CD4-positive, alpha-beta T cell (primary cell): ENCODE results near the gene LPGAT1. TPM values are rescaled to one million over a fixed set of nuclear protein-coding genes. Genes with fewer than 3 reads are reported as not detected.

Source experiments
- ATAC-seq: fragments of 200-7000 bp; cut with Tn5 transposase; one replicate; pipeline ENCODE4 v1.10.0; 2022; ENCODE audit warnings: mild to moderate bottlenecking; ENCODE audit not compliant: poor library complexity
- CTCF ChIA-PET: fragments of 350-600 bp; sonication (Branson Sonifier 250); formaldehyde crosslinking; loops from one replicate; lab custom pipeline; 2021; ENCODE audit warnings: antibody characterized with exemption, inconsistent platforms; lab: Charles Lee
- POLR2A ChIA-PET: fragments of 350-600 bp; sonication (Branson Sonifier 250); formaldehyde crosslinking; loops from one replicate; lab custom pipeline; 2021; ENCODE audit warnings: antibody characterized with exemption, inconsistent platforms; lab: Charles Lee
- DNase-seq, 14 experiments: peaks; one replicate each; pipeline ENCODE4 v3.0.0-alpha.2; 2013 to 2020; ENCODE audit warnings: mixed read lengths in 2 of 14
- H3K27ac ChIP-seq, 2 donors: one replicate each; pipeline versions ENCODE4 v1.5.1 to v1.7.0; 2013; ENCODE audit warnings: low read length in 2 of 2, low read depth in 1 of 2, mild to moderate bottlenecking in 1 of 2
- H3K27me3 ChIP-seq, 2 experiments: 1 replicate in 1 of 2; 2 replicates in 1 of 2; pipeline versions ENCODE4 v1.6.1 to v1.7.0; 2013; ENCODE audit warnings: low read length in 2 of 2, control low read depth in 1 of 2, mild to moderate bottlenecking in 1 of 2, moderate library complexity in 1 of 2; ENCODE audit not compliant: insufficient read depth in 2 of 2, control insufficient read depth in 1 of 2
- H3K36me3 ChIP-seq: one replicate; pipeline ENCODE4 v1.6.1; 2013; ENCODE audit warnings: low read length, control low read depth; ENCODE audit not compliant: insufficient read depth
- H3K4me1 ChIP-seq: one replicate; pipeline ENCODE4 v1.6.1; 2013; ENCODE audit warnings: low read length, control low read depth; ENCODE audit not compliant: insufficient read depth
- H3K4me3 ChIP-seq: one replicate; pipeline ENCODE4 v1.5.1; 2013; ENCODE audit warnings: mild to moderate bottlenecking, low read length, moderate library complexity
- H3K9me3 ChIP-seq, 2 experiments: 1 replicate in 1 of 2; 2 replicates in 1 of 2; pipeline versions ENCODE4 v1.6.1 to v1.7.0; 2013; ENCODE audit warnings: low read length in 2 of 2, mild to moderate bottlenecking in 2 of 2, control low read depth in 1 of 2, moderate library complexity in 1 of 2; ENCODE audit not compliant: control insufficient read depth in 1 of 2, insufficient read depth in 1 of 2
- H3K27ac Mint-ChIP-seq: one replicate; pipeline ENCODE4 v1.8.0; 2020; ENCODE audit warnings: mixed read lengths
- H3K27me3 Mint-ChIP-seq: one replicate; pipeline ENCODE4 v1.8.0; 2021; ENCODE audit warnings: mixed read lengths
- H3K36me3 Mint-ChIP-seq: one replicate; pipeline ENCODE4 v1.8.0; 2021; ENCODE audit warnings: low read depth, mixed read lengths
- H3K4me1 Mint-ChIP-seq: one replicate; pipeline ENCODE4 v1.8.0; 2021; ENCODE audit warnings: low read depth, mixed read lengths
- H3K4me3 Mint-ChIP-seq: one replicate; pipeline ENCODE4 v1.8.0; 2020; ENCODE audit warnings: mild to moderate bottlenecking, mixed read lengths
- H3K9me3 Mint-ChIP-seq: one replicate; pipeline ENCODE4 v1.8.0; 2020; ENCODE audit warnings: mixed read lengths
- intact Hi-C, 2 experiments: fragments of 100-400 bp; cut with DNase I in 1 of 2; cut with micrococcal nuclease in 1 of 2; formaldehyde crosslinking; loops; one replicate each; pipeline versions ENCODE4 v1.15.1 to v1.9.0; 2023 to 2025; cut with DNase I, micrococcal nuclease
- total RNA-seq, 174 experiments: library from RNA in 2 of 174; stranded (reverse) in 2 of 174; gene quantifications; one replicate each; pipeline ENCODE4 v1.2.3 and lab custom pipeline; 2021 to 2026
- TF ChIP-seq, protein P1 (sequence below): fragments of 200-600 bp; IDR thresholded peaks from one replicate; pipeline ENCODE4 v1.8.0; 2022; ENCODE audit warnings: antibody characterized with exemption, mild to moderate bottlenecking

LPGAT1 gene
- total RNA-seq, 2 experiments from 2014 or later = 14.0 to 14.4 TPM

DNA sequence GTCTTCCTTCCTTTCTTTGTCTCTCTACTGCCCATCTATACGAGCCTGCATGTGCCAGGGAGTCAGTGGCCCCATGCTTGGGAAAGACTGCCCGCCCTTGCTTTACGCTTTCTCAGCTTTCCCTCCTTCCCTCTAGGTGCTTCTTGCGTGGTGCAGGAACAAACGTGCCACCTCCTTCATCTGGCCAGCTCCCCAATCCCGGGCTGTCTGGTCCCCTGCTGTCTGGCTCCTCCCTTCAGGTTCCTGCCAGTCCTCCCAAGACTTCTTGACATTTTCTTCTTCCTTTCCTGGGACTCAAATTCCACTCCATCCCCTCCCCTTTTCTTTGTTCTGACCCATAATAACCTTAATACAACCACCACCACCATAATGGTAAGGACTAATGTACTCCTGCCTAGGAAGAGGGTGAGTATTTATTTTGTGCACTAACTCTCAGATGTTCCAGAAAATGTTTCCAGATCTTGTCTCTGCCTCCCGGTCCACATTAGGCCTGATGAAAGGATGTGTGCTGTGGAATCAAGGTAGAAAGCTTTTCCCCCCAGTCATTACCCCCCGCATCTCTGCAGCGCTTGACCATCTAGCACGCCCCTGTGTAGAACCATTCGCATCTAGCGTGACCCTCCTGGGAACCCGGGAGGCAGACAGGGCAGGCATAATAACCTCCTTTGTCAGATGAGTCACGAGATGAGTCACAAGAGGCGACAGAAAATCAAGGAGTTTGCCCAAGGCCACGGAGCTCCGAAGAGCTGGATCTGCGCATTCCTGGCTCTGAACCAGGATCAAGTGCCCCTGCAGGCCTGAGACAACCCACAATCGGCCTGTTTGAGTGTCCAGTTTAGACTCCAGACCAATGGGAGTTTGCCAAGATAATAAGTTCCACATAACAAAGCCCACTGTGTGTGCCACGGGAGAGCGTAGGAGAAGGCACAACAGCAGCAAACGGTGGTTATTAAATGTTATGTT, 95.1 kb downstream of the LPGAT1 start:
- H3K4me1 ChIP-seq = peaks cover 36% of the 10 kb centered on the region
- no peaks in the 10 kb centered on the region for H3K27me3 ChIP-seq
- H3K4me3 ChIP-seq = no peak overlapping the region
- H3K27ac ChIP-seq = no peak overlapping the region
- H3K36me3 Mint-ChIP-seq = no peaks in the 10 kb centered on the region
- intact Hi-C loops = no loop called here
- H3K27ac Mint-ChIP-seq = no peak overlapping the region
- H3K4me3 Mint-ChIP-seq = no peak overlapping the region
- ATAC-seq (no peak), DNase-seq (no peak)
- ChIA-PET POLR2A (no interaction called here), CTCF (no interaction called here)
- no peaks in the 10 kb centered on the region for H3K27me3 Mint-ChIP-seq
- H3K9me3 Mint-ChIP-seq = no peaks in the 10 kb centered on the region
- H3K4me1 Mint-ChIP-seq = peaks cover 31% of the 10 kb centered on the region
- H3K36me3 ChIP-seq = no peaks in the 10 kb centered on the region
- no peaks in the 10 kb centered on the region for H3K9me3 ChIP-seq
- TF ChIP-seq, protein P1, sequence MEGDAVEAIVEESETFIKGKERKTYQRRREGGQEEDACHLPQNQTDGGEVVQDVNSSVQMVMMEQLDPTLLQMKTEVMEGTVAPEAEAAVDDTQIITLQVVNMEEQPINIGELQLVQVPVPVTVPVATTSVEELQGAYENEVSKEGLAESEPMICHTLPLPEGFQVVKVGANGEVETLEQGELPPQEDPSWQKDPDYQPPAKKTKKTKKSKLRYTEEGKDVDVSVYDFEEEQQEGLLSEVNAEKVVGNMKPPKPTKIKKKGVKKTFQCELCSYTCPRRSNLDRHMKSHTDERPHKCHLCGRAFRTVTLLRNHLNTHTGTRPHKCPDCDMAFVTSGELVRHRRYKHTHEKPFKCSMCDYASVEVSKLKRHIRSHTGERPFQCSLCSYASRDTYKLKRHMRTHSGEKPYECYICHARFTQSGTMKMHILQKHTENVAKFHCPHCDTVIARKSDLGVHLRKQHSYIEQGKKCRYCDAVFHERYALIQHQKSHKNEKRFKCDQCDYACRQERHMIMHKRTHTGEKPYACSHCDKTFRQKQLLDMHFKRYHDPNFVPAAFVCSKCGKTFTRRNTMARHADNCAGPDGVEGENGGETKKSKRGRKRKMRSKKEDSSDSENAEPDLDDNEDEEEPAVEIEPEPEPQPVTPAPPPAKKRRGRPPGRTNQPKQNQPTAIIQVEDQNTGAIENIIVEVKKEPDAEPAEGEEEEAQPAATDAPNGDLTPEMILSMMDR = no peak

DNA sequence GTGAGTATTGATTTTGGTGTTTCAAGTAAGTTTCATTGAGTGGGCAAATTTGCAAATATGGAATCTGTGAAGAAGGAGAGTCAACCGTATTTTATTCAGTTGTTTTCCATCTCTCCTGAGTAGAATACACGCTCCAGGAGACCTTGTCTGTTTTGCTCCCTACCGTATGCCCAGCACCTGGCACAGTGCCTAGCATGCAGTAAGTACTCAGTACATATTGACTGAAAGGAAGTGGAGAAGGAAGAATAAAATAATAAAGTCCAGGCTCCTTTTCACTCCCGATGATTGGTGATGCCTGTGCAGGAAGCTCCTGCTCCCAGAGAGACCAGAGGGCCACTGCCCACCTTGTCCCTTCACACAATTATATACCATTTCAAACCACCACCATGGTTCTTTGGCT, 95.8 kb downstream of the LPGAT1 start:
- H3K27ac Mint-ChIP-seq = no peak overlapping the region
- no peak overlapping the region for H3K27ac ChIP-seq
- no peak overlapping the region for H3K4me3 Mint-ChIP-seq
- H3K9me3 ChIP-seq = no peaks in the 10 kb centered on the region
- TF ChIP-seq, protein P1 = no peak
- POLR2A ChIA-PET = no interaction called here
- no peaks in the 10 kb centered on the region for H3K36me3 ChIP-seq
- no peak overlapping the region for H3K4me3 ChIP-seq
- ATAC-seq (no peak), DNase-seq (no peak)
- H3K27me3 ChIP-seq = no peaks in the 10 kb centered on the region
- H3K4me1 Mint-ChIP-seq = peaks cover 24% of the 10 kb centered on the region
- peaks cover 32% of the 10 kb centered on the region for H3K4me1 ChIP-seq
- intact Hi-C loops = no loop called here
- no peaks in the 10 kb centered on the region for H3K36me3 Mint-ChIP-seq
- H3K27me3 Mint-ChIP-seq = no peaks in the 10 kb centered on the region
- no peaks in the 10 kb centered on the region for H3K9me3 Mint-ChIP-seq
- CTCF ChIA-PET = no interaction called here

DNA sequence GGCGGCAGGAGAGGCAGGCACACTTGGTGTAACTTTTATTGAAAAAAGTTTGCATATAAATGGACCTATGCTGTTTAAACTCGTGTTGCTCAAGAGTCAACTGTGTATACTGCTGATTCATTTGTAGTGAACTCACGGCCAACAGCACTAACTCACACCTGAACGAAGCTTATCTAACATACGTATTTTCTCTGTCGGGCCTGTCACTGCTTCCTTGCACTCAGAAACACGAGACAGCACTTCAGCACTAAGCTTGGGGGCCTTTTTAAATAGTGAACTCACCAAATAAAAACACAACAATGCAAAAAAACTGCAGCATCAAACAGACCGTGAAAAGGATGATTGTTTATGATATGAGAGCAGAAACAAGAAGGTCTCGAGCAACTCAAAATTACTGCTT, 96.2 kb downstream of the LPGAT1 start:
- peaks cover 27% of the 10 kb centered on the region for H3K4me1 ChIP-seq
- ChIA-PET CTCF (no interaction called here), POLR2A (no interaction called here)
- H3K9me3 ChIP-seq = no peaks in the 10 kb centered on the region
- H3K36me3 ChIP-seq = no peaks in the 10 kb centered on the region
- no peak for DNase-seq
- Mint-ChIP-seq H3K36me3 (no peaks in the 10 kb centered on the region), H3K27me3 (no peaks in the 10 kb centered on the region), H3K9me3 (no peaks in the 10 kb centered on the region), H3K27ac (no peak overlapping the region), H3K4me3 (no peak overlapping the region), H3K4me1 (peaks cover 20% of the 10 kb centered on the region)
- H3K27me3 ChIP-seq = no peaks in the 10 kb centered on the region
- intact Hi-C loops = no loop called here
- no peak overlapping the region for H3K27ac ChIP-seq
- no peak for ATAC-seq
- no peak overlapping the region for H3K4me3 ChIP-seq
- TF ChIP-seq, protein P1 = no peak
